ENCODE measurements around the gene RBMS1. TPM values are rescaled to one million over a fixed set of nuclear protein-coding genes. Genes with fewer than 3 reads are reported as not detected.

RBMS1 gene
- total RNA-seq, 1 experiment from 2014 or later: 77.5 TPM

GRCh38 chr2:160465002-160465401 is 28.6 kb downstream of the RBMS1 start:
- H3K27me3 Mint-ChIP-seq (ENCODE audit: low read depth): no peaks in the 10 kb centered on the region
- Histone ChIP-seq H4K5ac (ENCODE audit: insufficient read length, low read depth, low read length) (no peak overlapping the region), H3K27ac (ENCODE audit: insufficient read length, low read depth, low read length) (no peak overlapping the region), H3K56ac (ENCODE audit: insufficient read length, low read depth, low read length) (no peak overlapping the region), H2BK5ac (ENCODE audit: insufficient read length, low read length) (no peak overlapping the region), H2BK15ac (ENCODE audit: low read depth, low read length) (no peak overlapping the region), H2AK5ac (ENCODE audit: insufficient read length, low read length) (no peak overlapping the region), H4K20me1 (ENCODE audit: control insufficient read depth, insufficient read depth, insufficient read length) (no peaks in the 10 kb centered on the region), H3K79me2 (ENCODE audit: insufficient read depth, low read length) (peaks cover 3% of the 10 kb centered on the region; the same call in 1 of the 2 replicates), H3K23me2 (ENCODE audit: insufficient read length, low read depth, low read length, poor library complexity, severe bottlenecking) (no peaks in the 10 kb centered on the region), H3T11ph (ENCODE audit: low read length) (no peak overlapping the region), H2BK120ac (ENCODE audit: low read depth, low read length, poor library complexity, severe bottlenecking) (no peak overlapping the region), H2BK20ac (ENCODE audit: low read depth, low read length, poor library complexity, severe bottlenecking) (no peak overlapping the region), H2BK12ac (ENCODE audit: insufficient read length, low read depth, low read length) (no peak overlapping the region), H3K4ac (ENCODE audit: low read depth, low read length) (no peak overlapping the region), H3K79me1 (ENCODE audit: insufficient read depth, low read depth, low read length, poor library complexity, severe bottlenecking) (peaks cover 4% of the 10 kb centered on the region), H3K9ac (ENCODE audit: extremely low read depth, insufficient read length, low read length) (no peak overlapping the region), H4K91ac (ENCODE audit: insufficient read length, low read depth, low read length) (no peak overlapping the region), H3K9me3 (ENCODE audit: control insufficient read depth, low read depth, low read length) (no peaks in the 10 kb centered on the region), H3K18ac (ENCODE audit: insufficient read length, low read depth, low read length) (no peak overlapping the region), H3K4me1 (ENCODE audit: insufficient read depth, low read length) (0 out of 2 replicates have a peak, but pooled peaks cover 2% of the 10 kb centered on the region), H3K14ac (ENCODE audit: insufficient read depth, low read length) (no peak overlapping the region), H2AFZ (ENCODE audit: low read length) (no peak overlapping the region), H3K23ac (ENCODE audit: insufficient read length, low read depth, low read length) (no peak overlapping the region), H3K4me2 (ENCODE audit: insufficient read depth, insufficient read length, low read length) (no peak overlapping the region), H4K8ac (replicated peaks; ENCODE audit: insufficient read length, low read depth, low read length) (no peak overlapping the region), H3K27me3 (ENCODE audit: insufficient read depth, low read length) (no peaks in the 10 kb centered on the region)
- H3K27ac Mint-ChIP-seq: no peak overlapping the region
- no CpG with 5 or more reads among the region's 2 CpGs for WGBS (ENCODE audit: extremely low coverage, insufficient read length, low lambda C conversion rate)
- H3K4me1 Mint-ChIP-seq: peaks cover 18 to 21% of the 10 kb centered on the region in 2 experiments
- H3K4me3 Mint-ChIP-seq: no peak overlapping the region
- H3K9me3 Mint-ChIP-seq: no peaks in the 10 kb centered on the region
- no peak for TF ChIP-seq CTCF (conservative IDR thresholded peaks at IDR 0.05)
- H3K36me3 Mint-ChIP-seq (ENCODE audit: insufficient read depth in 1 of 3, low read depth in 3 of 3): no peaks in the 10 kb centered on the region
- DNase-seq: no peak

Data from H9 (cell line).